Tibial nerve (tissue), 3 donors: ENCODE results near the gene ABHD10.

Experiments used
- CTCF ChIP-seq, 5 experiments: fragments of 200-600 bp in 3 of 5; fragments of 450-650 bp in 2 of 5; sonication (generic) in 3 of 5; IDR thresholded peaks; one replicate each; pipeline ENCODE4 v1.5.1; 2016 to 2019; ENCODE audit warnings: antibody characterized with exemption in 5 of 5, mild to moderate bottlenecking in 3 of 5, moderate library complexity in 2 of 5
- POLR2A ChIP-seq, 2 donors: fragments of 450-650 bp; IDR thresholded peaks; one replicate each; pipeline ENCODE4 v1.6.1; 2017; ENCODE audit warnings: antibody characterized with exemption in 2 of 2, mild to moderate bottlenecking in 2 of 2, moderate library complexity in 2 of 2

GRCh38 chr3:112003321-112004080, 24.7 kb downstream of the ABHD10 start:
- TF ChIP-seq CTCF (IDR thresholded peaks at IDR 0.05) = no peak
- TF ChIP-seq POLR2A (IDR thresholded peaks at IDR 0.05) = no peak
